MCF 10A (cell line): ENCODE results near the gene RTL10. TPM values are rescaled to one million over a fixed set of nuclear protein-coding genes. Genes with fewer than 3 reads are reported as not detected.

Experiments used
- BruUV-seq: library from RNA; stranded (reverse); fragments of 400-500 nt; replicated peaks from 2 replicates; lab custom pipeline; 2021; lab: Mats Ljungman, UMichigan
- CTCF ChIA-PET: fragments of 300-600 bp; sonication (Branson Sonifier 250); formaldehyde crosslinking; extraction: SDS; loops from one replicate; lab custom pipeline; 2021; ENCODE audit warnings: antibody characterized with exemption, inconsistent platforms; lab: Yijun Ruan, JAX
- POLR2A ChIA-PET: fragments of 300-600, 350-650 bp; sonication (Branson Sonifier 250); formaldehyde crosslinking; extraction: SDS; loops from one replicate; lab custom pipeline; 2020; ENCODE audit warnings: antibody characterized with exemption, inconsistent platforms; lab: Yijun Ruan, JAX
- DNase-seq: peaks from one replicate; pipeline ENCODE4 v3.0.0-alpha.2; 2018; ENCODE audit not compliant: unreplicated experiment
- H3K27ac Mint-ChIP-seq: one replicate; pipeline ENCODE4 v1.8.0; 2022; ENCODE audit warnings: mild to moderate bottlenecking, low read depth, mixed read lengths; ENCODE audit not compliant: unreplicated experiment
- H3K27me3 Mint-ChIP-seq: one replicate; pipeline ENCODE4 v1.8.0; 2022; ENCODE audit warnings: mixed read lengths; ENCODE audit not compliant: insufficient read depth, unreplicated experiment
- H3K36me3 Mint-ChIP-seq: one replicate; pipeline ENCODE4 v1.8.0; 2022; ENCODE audit warnings: mild to moderate bottlenecking, moderate library complexity, mixed read lengths; ENCODE audit not compliant: insufficient read depth, unreplicated experiment
- H3K4me1 Mint-ChIP-seq: one replicate; pipeline ENCODE4 v1.8.0; 2022; ENCODE audit warnings: mixed read lengths; ENCODE audit not compliant: insufficient read depth, unreplicated experiment
- H3K4me3 Mint-ChIP-seq: one replicate; pipeline ENCODE4 v1.8.0; 2022; ENCODE audit warnings: mild to moderate bottlenecking, moderate library complexity, mixed read lengths; ENCODE audit not compliant: unreplicated experiment
- H3K9me3 Mint-ChIP-seq: one replicate; pipeline ENCODE4 v1.8.0; 2022; ENCODE audit warnings: mixed read lengths; ENCODE audit not compliant: unreplicated experiment
- CTCF ChIP-seq: fragments of 200-600 bp; IDR thresholded peaks from one replicate; pipeline ENCODE4 v1.8.0; 2022; ENCODE audit warnings: antibody characterized with exemption, mild to moderate bottlenecking; ENCODE audit not compliant: unreplicated experiment
- intact Hi-C: fragments of 100-400 bp; cut with micrococcal nuclease; formaldehyde crosslinking; loops from 2 replicates; pipeline ENCODE4 v1.14.1; 2022
- total RNA-seq: library from RNA; stranded (reverse); gene quantifications from 2 replicates; pipeline ENCODE4 v1.2.3, GENCODE V29; 2022

RTL10 gene
- total RNA-seq, 1 experiment from 2014 or later = 20.6 TPM

- intact Hi-C loops = loop anchor here (2.0 kb wide), 1 partner anchor 25 kb away; the partner anchor contains the start of genes GNB1L and RTL10
- BruUV-seq = no TSS peak
- no peak overlapping the region for H3K4me3 Mint-ChIP-seq
- H3K36me3 Mint-ChIP-seq = no peaks in the 10 kb centered on the region
- DNase-seq = no peak
- POLR2A ChIA-PET = interaction anchor here (0.5 to 2.1 kb wide), 5 partner anchors 14 to 134 kb away, joined by 3 to 16 read pairs (median 4); partner anchors contain the start of genes GNB1L and RTL10
- no peak for TF ChIP-seq CTCF
- no peaks in the 10 kb centered on the region for H3K9me3 Mint-ChIP-seq
- no peaks in the 10 kb centered on the region for H3K27me3 Mint-ChIP-seq
- CTCF ChIA-PET = interaction anchor here (0.6 to 1.1 kb wide), 3 partner anchors 29 to 1824 kb away, joined by 3 to 4 read pairs (median 3); no protein-coding TSS in a partner anchor
- peaks cover 43% of the 10 kb centered on the region for H3K4me1 Mint-ChIP-seq
- peak overlapping the region; percentile 88 for H3K27ac Mint-ChIP-seq
Observed at GRCh38 chr22:19879992-19880785, 25.5 kb upstream of the RTL10 start.

GRCh38 chr22:19879643-19879991, 24.9 kb upstream of the RTL10 start:
- TF ChIP-seq CTCF = no peak
- no TSS peak for BruUV-seq
- CTCF ChIA-PET = interaction anchor here (0.7 kb wide), 1 partner anchor 207 kb away, joined by 3 read pairs; no protein-coding TSS in a partner anchor
- Mint-ChIP-seq H3K4me1 (peaks cover 43% of the 10 kb centered on the region), H3K9me3 (no peaks in the 10 kb centered on the region), H3K36me3 (no peaks in the 10 kb centered on the region), H3K27ac (peak overlapping the region; percentile 88), H3K27me3 (no peaks in the 10 kb centered on the region), H3K4me3 (no peak overlapping the region)
- intact Hi-C loops = no loop called here
- no peak for DNase-seq
- POLR2A ChIA-PET = interaction anchor here (0.8 to 1.0 kb wide), 2 partner anchors 17 to 24 kb away, joined by 3 to 4 read pairs; no protein-coding TSS in a partner anchor

GRCh38 chr22:19879246-19879570, 24.5 kb upstream of the RTL10 start:
- peak overlapping the region; percentile 52 for H3K4me3 Mint-ChIP-seq
- H3K27me3 Mint-ChIP-seq = no peaks in the 10 kb centered on the region
- TF ChIP-seq CTCF = no peak
- H3K27ac Mint-ChIP-seq = peak overlapping the region; percentile 88
- peaks cover 4% of the 10 kb centered on the region for H3K36me3 Mint-ChIP-seq
- CTCF ChIA-PET = interaction anchor here (0.7 kb wide), 1 partner anchor 207 kb away, joined by 3 read pairs; no protein-coding TSS in a partner anchor
- intact Hi-C loops = no loop called here
- no peaks in the 10 kb centered on the region for H3K9me3 Mint-ChIP-seq
- POLR2A ChIA-PET = interaction anchor here (0.8 to 1.0 kb wide), 2 partner anchors 17 to 23 kb away, joined by 3 to 4 read pairs; no protein-coding TSS in a partner anchor
- H3K4me1 Mint-ChIP-seq = peaks cover 43% of the 10 kb centered on the region
- no peak for DNase-seq
- BruUV-seq = no TSS peak
